ENCODE results near the gene PSAP.
"Not testable (repeated sequence)": the region's sequence is repeated elsewhere in the genome, so short reads cannot be mapped to it uniquely, and the experiment has no call there.

Gene PSAP

GRCh38 chr10:71850743-71851464, at the start of gene PSAP:
PSAP (minus strand) TSS chr10:71851251; CDS start chr10:71851221, 30 bp downstream.
- peak; percentile 81 for DNase-seq

GRCh38 chr10:71900441-71901180, 49.6 kb upstream of the PSAP start:
- DNase-seq, result no peak

DNA sequence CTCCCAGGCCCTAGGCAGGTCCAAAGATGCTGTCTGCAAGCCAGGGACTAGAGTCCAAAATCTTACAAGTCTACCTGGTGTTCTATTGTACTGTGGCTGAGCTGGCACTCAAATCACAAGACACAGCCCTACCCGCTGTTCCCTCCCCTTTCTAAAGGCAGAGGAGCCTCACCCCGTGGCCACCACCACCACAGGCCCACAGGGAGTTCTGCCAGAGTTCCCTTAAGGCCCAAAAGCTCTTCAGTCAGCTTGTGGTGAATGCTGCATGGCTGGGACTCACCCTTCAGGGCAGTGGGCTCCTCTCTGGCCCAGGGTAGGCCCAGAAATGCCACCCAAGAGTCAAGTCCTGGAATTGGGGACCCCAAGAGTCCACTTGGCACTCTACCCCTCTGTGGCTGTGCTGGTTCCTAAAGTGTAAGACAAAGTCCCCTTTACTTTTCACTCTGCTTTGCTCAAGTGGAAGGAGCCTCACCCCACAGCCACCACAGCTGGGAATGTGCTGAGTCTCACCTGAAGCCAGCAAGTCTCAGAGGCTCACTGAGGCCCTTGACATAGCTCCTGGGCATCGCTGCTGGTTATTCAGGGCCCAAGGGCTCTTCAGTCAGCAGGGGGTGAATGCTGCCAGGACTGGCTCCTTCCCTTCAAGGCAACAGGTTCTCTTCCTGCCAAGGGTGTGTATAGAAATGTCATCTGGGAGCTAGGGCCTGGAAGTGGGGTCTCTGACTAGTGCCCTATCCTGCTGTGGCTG, 48.8 kb upstream of the PSAP start:
- DNase-seq, result no peak

GRCh38 chr10:71898346-71898745, 47.3 kb upstream of the PSAP start:
- not testable (repeated sequence) for DNase-seq

DNA sequence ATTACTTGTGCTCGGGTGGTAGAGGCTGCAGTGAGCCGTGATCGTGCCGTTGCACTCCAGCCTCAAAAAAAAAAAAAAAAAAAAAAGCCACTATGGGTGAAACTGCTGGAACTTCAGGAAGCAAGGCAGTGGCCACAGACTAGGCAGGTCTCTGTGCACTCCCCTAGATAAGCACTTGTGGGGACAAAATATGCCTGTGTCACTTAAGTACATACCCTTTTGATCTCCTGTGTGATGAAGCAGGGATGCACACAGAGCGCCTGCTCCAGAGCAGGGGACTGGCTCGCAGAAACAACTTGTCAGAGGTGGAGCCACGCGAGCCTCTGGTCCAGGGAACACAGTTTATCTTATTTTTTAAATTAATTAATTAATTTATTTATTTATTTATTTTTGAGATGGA, 42.9 kb upstream of the PSAP start:
- DNase-seq, result no peak

- DNase-seq, result no peak
These were observed 42.3 kb upstream of the PSAP start for GRCh38 chr10:71893258-71893815.

DNA sequence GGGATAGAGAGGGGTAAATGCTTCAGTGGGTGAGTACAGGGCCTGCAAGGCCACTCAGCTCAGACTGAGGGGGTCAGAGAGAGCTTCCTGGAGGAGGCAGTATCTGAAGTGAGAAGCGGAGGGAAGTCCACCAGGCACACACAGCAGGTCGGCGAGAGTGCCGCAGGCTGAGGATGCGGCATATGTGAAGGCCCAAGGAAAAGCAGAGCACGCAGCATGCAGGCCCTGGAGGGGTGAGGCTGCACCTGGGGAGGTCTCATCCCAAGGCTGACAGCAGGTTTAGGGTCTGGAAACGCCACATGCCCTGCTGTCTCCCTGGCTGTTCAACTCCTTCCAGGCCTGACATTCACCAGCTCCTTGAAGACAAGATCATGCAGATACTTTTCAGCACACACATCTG, 40.4 kb upstream of the PSAP start:
- no peak for DNase-seq

DNA sequence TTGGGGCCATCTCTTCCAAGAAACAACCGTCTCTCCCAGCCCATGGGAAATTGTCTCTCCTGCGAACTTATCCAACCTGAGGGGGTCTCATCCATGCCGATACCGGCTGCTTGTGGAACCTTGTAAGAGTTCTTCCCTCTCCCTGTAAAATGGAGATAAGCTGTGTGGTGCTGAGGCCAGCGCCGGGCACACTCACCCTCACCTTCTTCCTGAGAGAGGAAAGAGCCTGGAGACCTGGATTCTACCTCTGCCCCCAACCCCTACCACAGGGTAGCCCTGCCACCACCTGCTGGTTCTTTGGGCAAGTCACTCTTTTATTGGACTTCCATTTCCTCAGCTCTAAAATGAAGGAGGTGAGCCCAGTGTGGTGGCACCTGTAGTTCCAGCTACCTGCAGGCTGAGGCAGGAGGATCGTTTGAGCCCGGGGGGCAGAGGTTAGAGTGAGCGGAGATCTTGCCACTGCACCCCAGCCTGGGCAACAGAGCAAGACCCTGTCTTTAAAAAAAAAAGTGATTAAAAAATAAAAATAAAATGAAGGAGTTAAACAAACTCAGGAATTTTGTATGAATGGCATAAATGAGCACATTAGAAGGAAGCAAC, 38.4 kb upstream of the PSAP start:
- DNase-seq, result no peak

DNA sequence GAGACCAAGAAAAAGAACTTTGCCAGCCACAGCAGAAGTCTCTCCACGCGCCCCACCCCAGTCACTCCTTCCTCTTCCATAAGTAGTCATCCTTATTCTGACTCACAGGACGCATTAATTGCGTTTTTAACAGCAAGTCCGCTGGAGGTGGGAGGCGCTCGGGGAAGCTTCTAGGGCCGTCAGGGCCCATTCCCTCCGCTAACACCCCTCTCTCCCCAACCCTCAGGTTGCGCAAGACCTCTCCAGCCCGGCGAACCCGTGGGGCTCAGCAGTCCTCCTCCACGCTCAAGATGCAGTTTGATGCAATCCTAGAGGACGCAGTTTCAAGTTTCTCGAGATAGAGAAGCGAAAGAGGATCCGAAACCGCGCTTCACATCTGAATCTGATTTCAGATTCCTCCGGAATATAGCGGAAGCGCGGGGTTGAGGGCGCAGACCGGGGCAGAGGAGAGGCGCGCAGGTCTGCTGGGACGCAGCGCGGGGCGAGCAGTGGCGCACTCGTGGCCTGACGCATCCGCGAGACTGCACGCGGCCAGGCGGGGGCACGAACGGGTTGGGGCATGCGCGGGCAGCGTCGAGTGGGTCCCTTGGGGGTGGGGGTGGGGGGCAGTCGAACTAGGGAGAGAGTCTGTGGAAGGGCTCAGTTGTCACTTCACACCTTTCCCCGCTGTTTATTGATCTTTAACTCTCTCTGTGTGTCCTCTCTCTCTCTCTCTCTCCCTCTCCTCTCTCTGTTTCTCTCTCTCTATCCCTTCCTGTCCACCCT, 37.8 kb upstream of the PSAP start:
- DNase-seq, result no peak

GRCh38 chr10:71888248-71888622, 37.2 kb upstream of the PSAP start:
- no peak for DNase-seq

DNA sequence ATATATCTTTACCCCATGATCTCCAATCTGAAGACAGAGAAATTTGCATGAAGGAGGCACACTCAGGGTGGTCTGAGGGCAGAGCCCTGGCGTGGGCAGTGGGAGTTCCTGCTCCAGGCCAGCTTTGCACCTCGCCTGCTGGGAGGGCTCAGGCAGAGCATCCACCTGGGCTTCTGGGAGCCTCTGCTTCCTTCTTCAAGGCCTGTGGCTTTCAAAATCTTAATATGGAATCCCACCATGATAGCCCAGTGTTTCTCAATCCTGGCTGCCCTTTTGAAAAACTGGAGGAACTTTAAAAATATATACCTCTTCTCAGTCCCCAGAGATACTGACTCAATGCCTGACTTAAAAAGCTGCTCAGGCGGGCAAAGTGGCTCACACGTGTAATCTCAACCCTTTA, 36.7 kb upstream of the PSAP start:
- DNase-seq, result no peak

DNA sequence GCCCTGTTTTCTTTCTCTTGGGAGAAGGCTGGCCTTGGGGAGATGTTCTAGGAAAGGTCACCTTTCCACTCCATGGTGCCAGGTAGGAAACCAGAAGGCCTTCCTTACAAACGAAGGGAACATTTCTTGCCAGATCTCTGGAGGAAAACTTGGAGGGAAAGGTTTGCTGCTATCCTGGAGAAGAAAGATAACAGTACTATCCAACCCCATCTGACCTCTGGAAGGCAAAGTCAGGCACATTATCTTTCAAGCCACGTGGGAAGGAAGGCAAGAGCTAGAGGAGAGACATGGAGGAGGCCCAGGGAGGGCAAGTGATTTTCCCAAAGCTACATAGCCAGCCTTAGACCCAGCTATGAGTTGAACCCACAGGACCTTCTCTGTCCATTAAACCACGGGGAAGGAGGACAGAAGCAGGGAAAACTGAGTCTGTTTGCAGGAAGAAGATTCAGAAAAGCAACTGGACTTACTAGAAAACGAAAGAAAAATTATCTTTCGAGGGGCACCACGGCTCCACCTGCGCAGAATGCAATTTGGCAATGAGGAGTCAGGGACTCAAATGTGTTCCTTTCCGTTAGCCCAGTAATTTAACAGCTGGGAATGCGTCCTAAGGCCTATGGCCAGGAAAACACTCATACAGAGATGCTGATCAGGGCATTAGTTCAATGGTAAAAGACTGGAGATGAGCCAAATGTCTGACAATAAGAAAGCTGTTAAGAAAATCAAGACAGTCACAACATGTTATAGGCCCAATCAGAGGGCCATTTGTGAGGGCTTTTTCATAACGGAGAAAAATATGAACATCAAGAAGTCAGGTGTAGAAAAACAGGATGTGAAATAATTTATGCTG, 32.0 kb upstream of the PSAP start:
- no peak for DNase-seq

DNA sequence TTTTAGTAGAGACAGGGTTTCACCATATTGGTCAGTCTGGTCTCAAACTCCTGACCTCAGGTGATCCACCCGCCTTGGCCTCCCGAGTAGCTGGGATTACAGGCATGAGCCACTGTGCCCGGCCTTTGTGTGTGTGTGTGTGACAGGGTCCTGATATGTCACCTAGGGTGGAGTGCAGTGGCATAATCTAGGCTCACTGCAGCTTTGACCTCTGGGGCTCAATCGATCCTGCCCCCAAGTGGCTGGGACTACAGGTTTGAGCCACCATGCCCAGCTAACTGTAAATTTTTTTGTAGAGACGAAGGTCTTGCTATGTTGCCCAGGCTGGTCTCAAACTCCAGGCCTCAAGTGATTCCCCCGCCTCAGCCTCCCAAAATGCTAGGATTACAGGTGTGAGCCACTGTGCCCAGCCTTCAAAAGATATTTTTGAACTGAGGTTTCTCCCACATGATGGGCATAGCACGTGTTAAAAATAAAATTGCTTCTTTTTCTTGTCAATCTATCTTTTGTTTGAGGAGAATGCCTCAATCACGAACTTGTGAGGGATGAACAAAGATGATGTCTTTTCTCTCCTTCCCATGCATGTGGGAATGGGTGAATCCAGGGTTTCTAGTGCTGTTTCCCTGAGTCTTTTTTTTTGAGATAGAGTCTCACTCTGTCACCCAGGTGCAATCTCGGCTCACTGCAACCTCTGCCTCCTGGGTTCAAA, 30.8 kb upstream of the PSAP start:
- DNase-seq, result no peak

GRCh38 chr10:71881307-71881624, 30.2 kb upstream of the PSAP start:
- DNase-seq, result not testable (repeated sequence)

GRCh38 chr10:71880425-71881306, 29.6 kb upstream of the PSAP start:
- DNase-seq, result no peak

GRCh38 chr10:71878327-71879034, 27.4 kb upstream of the PSAP start:
- DNase-seq, result no peak

DNA sequence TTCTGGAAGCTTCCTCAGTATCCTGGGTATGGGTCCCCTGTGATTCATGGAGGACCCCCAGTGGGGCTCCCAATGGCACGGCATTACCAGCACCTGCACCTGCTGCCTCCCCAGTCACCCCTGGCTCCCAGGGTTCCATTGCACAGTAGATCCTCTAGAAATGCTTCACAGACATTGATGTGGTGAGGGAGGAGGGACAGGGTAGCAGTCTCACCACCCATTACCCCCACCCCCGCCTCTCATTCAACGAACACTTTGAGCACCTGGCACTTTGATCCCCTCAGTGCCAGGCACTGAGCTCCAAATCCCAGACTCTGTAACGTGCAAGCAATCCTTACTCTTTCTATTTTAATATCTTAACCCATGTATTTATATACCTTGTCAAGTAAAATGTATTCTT, 26.8 kb upstream of the PSAP start:
- no peak for DNase-seq

GRCh38 chr10:71874680-71875354, 23.8 kb upstream of the PSAP start:
- not testable (repeated sequence) for DNase-seq

Data from NK-92 treated with Interleukin-12 subunit alpha and Interleukin-12 subunit beta, amount 100 ng/mL, for 24 hours (cell line).